HepG2 (cell line): ENCODE results near the gene RPL31. TPM values are rescaled to one million over a fixed set of nuclear protein-coding genes. Genes with fewer than 3 reads are reported as not detected.

Experiments
- ATAC-seq: fragments of 200-7000 bp; cut with Tn5 transposase; 3 replicates; pipeline ENCODE4 v1.9.1; 2020; ENCODE audit warnings: mild to moderate bottlenecking, moderate library complexity
- BruUV-seq: library from RNA; stranded (reverse); fragments of 400-500 nt; replicated peaks from 2 replicates; lab custom pipeline; 2021; lab: Mats Ljungman, UMichigan
- CTCF ChIA-PET: fragments of 300-600 bp; formaldehyde crosslinking; extraction: SDS; loops from one replicate; lab custom pipeline; 2021; ENCODE audit warnings: low total read pairs, inconsistent platforms, low intra/inter-chr PET ratio; lab: Yijun Ruan, JAX
- POLR2A ChIA-PET: fragments of 350-600 bp; sonication (Branson Sonifier 250); formaldehyde crosslinking; loops from one replicate; lab custom pipeline; 2020; ENCODE audit warnings: antibody characterized with exemption, inconsistent platforms; lab: Yijun Ruan, JAX
- DNase-seq: peaks from one replicate; pipeline ENCODE4 v3.0.0-alpha.2; 2015; ENCODE audit warnings: low spot score
- FAIRE-seq: peaks from 3 replicates; lab custom pipeline; 2011; peaks lifted over from hg19 to GRCh38; lab: Jason Lieb, UNC
- H2AFZ ChIP-seq: one replicate; pipeline ENCODE4 v1.6.1; 2011; ENCODE audit warnings: low read length, inconsistent platforms
- H3K27ac ChIP-seq: fragments of 300-600 bp; 3 replicates; pipeline ENCODE4 v1.8.0; 2011; ENCODE audit warnings: mixed run types, mild to moderate bottlenecking, mixed read lengths, low read length, inconsistent platforms; ENCODE audit not compliant: insufficient read depth; ENCODE audit errors: extremely low read length
- H3K27me3 ChIP-seq, 2 experiments: fragments of 200-600 bp in 1 of 2; 2 replicates in 1 of 2; 3 replicates in 1 of 2; pipeline versions ENCODE4 v1.6.0 to v1.8.0; 2011; ENCODE audit warnings: low read length in 2 of 2, mild to moderate bottlenecking in 2 of 2, moderate library complexity in 2 of 2, inconsistent platforms in 1 of 2; ENCODE audit not compliant: insufficient read depth in 2 of 2, control insufficient read depth in 1 of 2
- H3K36me3 ChIP-seq, 2 experiments: fragments of 200-600 bp in 1 of 2; replicated peaks in 1 of 2; 2 replicates in 1 of 2; 3 replicates in 1 of 2; pipeline versions ENCODE4 v1.5.1 to v1.8.0; 2011; ENCODE audit warnings: low read length in 2 of 2, inconsistent platforms in 1 of 2; ENCODE audit not compliant: insufficient read depth in 2 of 2, control insufficient read depth in 1 of 2
- H3K4me1 ChIP-seq: 2 replicates; pipeline ENCODE4 v1.5.1; 2012; ENCODE audit warnings: low read length, inconsistent platforms; ENCODE audit not compliant: insufficient read depth
- H3K4me2 ChIP-seq: 2 replicates; pipeline ENCODE4 v1.6.0; 2011; ENCODE audit warnings: low read depth, low read length, inconsistent platforms
- H3K4me3 ChIP-seq, 3 experiments: fragments of 200-600 bp in 1 of 3; sonication (generic), shearing (Covaris generic) in 1 of 3; replicated peaks in 1 of 3; 2 replicates each; pipeline ENCODE4 v1.5.1; 2011 to 2016; ENCODE audit warnings: low read length in 3 of 3, inconsistent platforms in 2 of 3, low read depth in 2 of 3, mild to moderate bottlenecking in 2 of 3, control low read depth in 1 of 3, mixed read lengths in 1 of 3; ENCODE audit not compliant: insufficient read depth in 1 of 3
- H3K79me2 ChIP-seq: one replicate; pipeline ENCODE4 v1.6.1; 2011; ENCODE audit warnings: low read length, inconsistent platforms; ENCODE audit not compliant: insufficient read depth
- H3K9ac ChIP-seq: 2 replicates; pipeline ENCODE4 v1.6.0; 2011; ENCODE audit warnings: mild to moderate bottlenecking, low read depth, low read length, inconsistent platforms; ENCODE audit not compliant: insufficient read depth
- H3K9me3 ChIP-seq: 2 replicates; pipeline ENCODE4 v1.5.1; 2012; ENCODE audit warnings: mild to moderate bottlenecking, low read length
- H4K20me1 ChIP-seq: 2 replicates; pipeline ENCODE4 v1.6.0; 2011; ENCODE audit warnings: inconsistent platforms, mild to moderate bottlenecking, low read length, moderate library complexity; ENCODE audit not compliant: insufficient read depth
- GABPA ChIP-seq, 2 experiments: IDR thresholded peaks; 2 replicates each; pipeline ENCODE4 v1.6.1; 2011 to 2016; ENCODE audit warnings: low read depth in 2 of 2, low read length in 1 of 2, missing biosample characterization in 1 of 2, missing genetic modification characterization in 1 of 2
- KDM2A ChIP-seq: sonication (generic); formaldehyde crosslinking; IDR thresholded peaks from 2 replicates; pipeline ENCODE4 v1.4.0; 2020; ENCODE audit warnings: low read depth, missing genetic modification reagents, borderline replicate concordance
- ZNF180 ChIP-seq: sonication (generic); formaldehyde crosslinking; IDR thresholded peaks from 2 replicates; pipeline ENCODE4 v1.4.0; 2020; ENCODE audit warnings: low read depth, missing genetic modification reagents, borderline replicate concordance
- WGBS: methylation state at CpG from one replicate; pipeline ENCODE4 v1.1.6; 2017; ENCODE audit warnings: low lambda C conversion rate; 5-methylcytosine and 5-hydroxymethylcytosine counted together
- in situ Hi-C: cut with HindIII; loops from 2 replicates; pipeline ENCODE4 v1.10.0; 2017; ENCODE audit warnings: low pct_unique_long_range_greater_than_20kb; ENCODE audit not compliant: extremely low pct_ligation_motif_present
- intact Hi-C: fragments of 100-400 bp; cut with micrococcal nuclease; formaldehyde crosslinking; loops from one replicate; pipeline ENCODE4 v1.10.0; 2022; ENCODE audit not compliant: unreplicated experiment
- polyA plus RNA-seq, 8 experiments: library from polyadenylated mRNA; depleted of rRNA in 3 of 8; stranded (reverse) in 7 of 8; unstranded in 1 of 8; fragments of >200 nt; fragmentation: Illumina TruSeq in 4 of 8; extraction: Trizol in 4 of 8; gene quantifications; 2 replicates each; pipeline versions ENCODE4 v1.2.1 to v1.2.3, GENCODE V29; 2011 to 2016; ENCODE audit warnings: low read depth in 4 of 8, missing spikeins in 1 of 8, mixed read lengths in 1 of 8; ENCODE audit not compliant: insufficient read depth in 1 of 8
- total RNA-seq, 5 experiments: library from RNA; depleted of rRNA; stranded (reverse); fragments of >200 nt; fragmentation: Illumina TruSeq; extraction: Trizol; gene quantifications; 2 replicates each; pipeline ENCODE4 v1.2.3, GENCODE V29; 2016; ENCODE audit warnings: low read depth in 1 of 5

Gene RPL31
- total and polyA plus RNA-seq, 2 of the 13 experiments (the other 11 are each of a cell fraction or from before 2014, with no cell fraction given) = 3,331 to 3,582 TPM

DNA sequence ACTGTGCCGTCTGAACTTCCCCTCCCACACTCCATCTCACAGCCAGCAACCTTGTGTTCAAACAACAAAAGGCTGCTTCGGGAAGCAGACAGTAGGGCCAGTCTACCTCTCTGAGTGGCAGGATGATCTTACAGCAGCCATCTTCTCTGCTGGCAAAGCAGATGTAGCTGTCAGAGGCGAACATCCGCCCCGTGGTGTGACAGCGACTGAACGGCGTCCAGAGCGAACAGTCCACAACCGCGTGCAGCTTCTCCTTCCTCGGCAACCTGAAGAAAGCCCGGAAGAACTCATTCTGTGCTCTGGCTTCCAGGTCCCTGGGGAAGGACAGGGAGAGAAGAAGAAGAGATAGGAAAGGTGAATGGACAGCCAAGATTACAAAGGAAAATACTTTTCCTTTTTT, 38.0 kb downstream of the RPL31 start:
- H3K4me1 ChIP-seq = peaks cover 16% of the 10 kb centered on the region
- no peak overlapping the region for H3K4me2 ChIP-seq
- no peak overlapping the region for H2AFZ ChIP-seq
- peaks cover 3% of the 10 kb centered on the region for H3K79me2 ChIP-seq
- peaks cover 33 to 74% of the 10 kb centered on the region in 2 experiments for H3K36me3 ChIP-seq
- WGBS = 95% methylated on average over 13 of the region's 13 CpGs
- H4K20me1 ChIP-seq = no peaks in the 10 kb centered on the region
- no peak for ATAC-seq
- no peak overlapping the region for H3K4me3 ChIP-seq
- no peak overlapping the region for H3K27ac ChIP-seq
- BruUV-seq = no TSS peak
- TF ChIP-seq KDM2A (CRISPR knock-in tag) = no peak
- no peaks in the 10 kb centered on the region for H3K9me3 ChIP-seq
- in situ Hi-C loops = no loop called here
- no peak for DNase-seq
- ChIA-PET POLR2A (no interaction called here), CTCF (interaction anchor here (4.6 kb wide), 1 partner anchor 112 kb away, joined by 93 read pairs; the partner anchor contains the start of gene TBC1D8)
- intact Hi-C loops = no loop called here
- FAIRE-seq = no peak
- no peaks in the 10 kb centered on the region for H3K27me3 ChIP-seq
- H3K9ac ChIP-seq = no peak overlapping the region

GRCh38 chr2:101040761-101041160, 38.7 kb downstream of the RPL31 start:
- CTCF ChIA-PET = no interaction called here
- Histone ChIP-seq H3K36me3 (peaks cover 27 to 72% of the 10 kb centered on the region in 2 experiments), H3K4me1 (peaks cover 16% of the 10 kb centered on the region), H2AFZ (no peak overlapping the region), H3K9me3 (no peaks in the 10 kb centered on the region), H4K20me1 (no peaks in the 10 kb centered on the region), H3K79me2 (peaks cover 3% of the 10 kb centered on the region), H3K9ac (no peak overlapping the region), H3K4me3 (no peak overlapping the region), H3K27me3 (no peaks in the 10 kb centered on the region), H3K27ac (no peak overlapping the region), H3K4me2 (no peak overlapping the region)
- WGBS = 97% methylated on average over 6 of the region's 6 CpGs
- TF ChIP-seq GABPA (IDR thresholded peaks at IDR 0.05; ENCODE audit: low read depth, low read length) (no peak), GABPA (CRISPR knock-in tag; IDR thresholded peaks at IDR 0.05; ENCODE audit: low read depth) (no peak), ZNF180 (CRISPR knock-in tag) (no peak)
- DNase-seq (no peak), ATAC-seq (no peak), FAIRE-seq (no peak)
- in situ Hi-C loops (no loop called here), intact Hi-C loops (no loop called here)
- no TSS peak for BruUV-seq
- POLR2A ChIA-PET = no interaction called here
